Endothelial cell of umbilical vein (primary cell): ENCODE results near the gene EFS. TPM values are rescaled to one million over a fixed set of nuclear protein-coding genes. Genes with fewer than 3 reads are reported as not detected.

ENCODE experiments used
- BruUV-seq: library from RNA; stranded (reverse); fragments of 400-500 nt; replicated peaks from 2 replicates; lab custom pipeline; 2021; lab: Mats Ljungman, UMichigan
- CTCF ChIA-PET: fragments of 300-600, 350-600 bp; sonication (Branson Sonifier 250); formaldehyde crosslinking; loops from one replicate; lab custom pipeline; 2021; ENCODE audit warnings: antibody characterized with exemption, inconsistent platforms; lab: Charles Lee
- POLR2A ChIA-PET: fragments of 300-600, 350-600 bp; sonication (Branson Sonifier 250); formaldehyde crosslinking; loops from one replicate; lab custom pipeline; 2021; ENCODE audit warnings: antibody characterized with exemption, inconsistent platforms; lab: Charles Lee
- DNase-seq: peaks from one replicate; pipeline ENCODE4 v3.0.0-alpha.2; 2011; ENCODE audit warnings: low read depth, low spot score
- FAIRE-seq: peaks from 2 replicates; lab custom pipeline; 2011; peaks lifted over from hg19 to GRCh38; lab: Jason Lieb, UNC
- H2AFZ ChIP-seq: 2 replicates; pipeline ENCODE4 v1.6.0; 2012; ENCODE audit warnings: low read depth, low read length, control low read depth, inconsistent platforms
- H3K27ac ChIP-seq: 2 replicates; pipeline ENCODE4 v1.5.1; 2011; ENCODE audit warnings: low read depth, mild to moderate bottlenecking, control low read depth, low read length, moderate library complexity; ENCODE audit not compliant: insufficient read depth
- H3K27me3 ChIP-seq, 2 experiments: 2 replicates each; pipeline versions ENCODE4 v1.6.0 to v1.6.1; 2011; ENCODE audit warnings: low read length in 2 of 2, mixed read lengths in 1 of 2; ENCODE audit not compliant: control insufficient read depth in 2 of 2, insufficient read depth in 2 of 2
- H3K36me3 ChIP-seq, 2 experiments: 2 replicates in 1 of 2; 3 replicates in 1 of 2; pipeline ENCODE4 v1.5.1; 2011; ENCODE audit warnings: low read length in 2 of 2, mild to moderate bottlenecking in 1 of 2, moderate library complexity in 1 of 2; ENCODE audit not compliant: control insufficient read depth in 2 of 2, insufficient read depth in 2 of 2; ENCODE audit errors: extremely low read depth in 1 of 2
- H3K4me1 ChIP-seq: 3 replicates; pipeline ENCODE4 v1.5.1; 2011; ENCODE audit warnings: mild to moderate bottlenecking, low read length; ENCODE audit not compliant: control insufficient read depth, insufficient read depth; ENCODE audit errors: extremely low read depth
- H3K4me2 ChIP-seq: 2 replicates; pipeline ENCODE4 v1.6.1; 2011; ENCODE audit warnings: low read length, control low read depth, mixed read lengths; ENCODE audit not compliant: insufficient read depth
- H3K4me3 ChIP-seq, 3 experiments: fragments of 200-600 bp in 1 of 3; sonication (generic), shearing (Covaris generic) in 1 of 3; replicated peaks in 1 of 3; 2 replicates each; pipeline ENCODE4 v1.5.1; 2011 to 2016; ENCODE audit warnings: control low read depth in 3 of 3, low read length in 3 of 3, mild to moderate bottlenecking in 2 of 3, inconsistent platforms in 1 of 3, low read depth in 1 of 3, moderate library complexity in 1 of 3; ENCODE audit not compliant: insufficient read depth in 1 of 3
- H3K79me2 ChIP-seq: 2 replicates; pipeline ENCODE4 v1.6.0; 2012; ENCODE audit warnings: low read length, inconsistent platforms; ENCODE audit not compliant: control insufficient read depth, insufficient read depth
- H3K9ac ChIP-seq: replicated peaks from 2 replicates; pipeline ENCODE3; 2011; ENCODE audit warnings: low read length, control low read depth; ENCODE audit not compliant: insufficient read depth; ENCODE audit errors: extremely low read depth
- H3K9me1 ChIP-seq: replicated peaks from 3 replicates; pipeline ENCODE4 v1.6.0; 2011; ENCODE audit warnings: mild to moderate bottlenecking, low read length; ENCODE audit not compliant: control insufficient read depth, insufficient read depth; ENCODE audit errors: extremely low read depth
- H3K9me3 ChIP-seq: replicated peaks from 2 replicates; pipeline ENCODE4 v1.5.1; 2012; ENCODE audit warnings: low read length, inconsistent platforms; ENCODE audit not compliant: control insufficient read depth, insufficient read depth
- H4K20me1 ChIP-seq: replicated peaks from 2 replicates; pipeline ENCODE3; 2011; ENCODE audit warnings: mild to moderate bottlenecking, low read length; ENCODE audit not compliant: control insufficient read depth, insufficient read depth; ENCODE audit errors: extremely low read depth
- CTCF ChIP-seq, 2 donors: IDR thresholded peaks; 1 replicate in 1 of 2; 2 replicates in 1 of 2; pipeline ENCODE4 v1.5.1; 2011; ENCODE audit warnings: low read length in 2 of 2, mild to moderate bottlenecking in 2 of 2, moderate library complexity in 2 of 2, control low read depth in 1 of 2, inconsistent platforms in 1 of 2, low read depth in 1 of 2; ENCODE audit not compliant: insufficient read depth in 1 of 2; ENCODE audit errors: extremely low read depth in 1 of 2
- EZH2 ChIP-seq: IDR thresholded peaks from 2 replicates; pipeline ENCODE4 v1.6.1; 2012; ENCODE audit warnings: borderline replicate concordance, low read depth, mild to moderate bottlenecking, moderate library complexity, low read length, inconsistent platforms; ENCODE audit not compliant: severe bottlenecking
- FOS ChIP-seq: IDR thresholded peaks from 2 replicates; pipeline ENCODE4 v1.6.1; 2011; ENCODE audit warnings: mild to moderate bottlenecking, low read length, moderate library complexity, borderline replicate concordance; ENCODE audit not compliant: insufficient read depth
- GATA2 ChIP-seq: IDR thresholded peaks from 2 replicates; pipeline ENCODE4 v1.7.0; 2011; ENCODE audit warnings: low read depth, mild to moderate bottlenecking, moderate library complexity, mixed read lengths, low read length; ENCODE audit not compliant: insufficient read length, insufficient read depth
- JUN ChIP-seq: IDR thresholded peaks from 2 replicates; pipeline ENCODE4 v1.6.1; 2011; ENCODE audit warnings: borderline replicate concordance, low read depth; ENCODE audit not compliant: insufficient read length, insufficient read depth
- MAX ChIP-seq: IDR thresholded peaks from 2 replicates; pipeline ENCODE4 v1.6.1; 2011; ENCODE audit not compliant: insufficient read depth, insufficient read length
- MYC ChIP-seq: IDR thresholded peaks from one replicate; pipeline ENCODE4 v1.6.1; 2011; ENCODE audit warnings: mild to moderate bottlenecking, low read depth, low read length
- POLR2A ChIP-seq: IDR thresholded peaks from 2 replicates; pipeline ENCODE4 v1.6.1; 2012; ENCODE audit warnings: low read depth, mild to moderate bottlenecking, control low read depth, low read length
- POLR2AphosphoS5 ChIP-seq: IDR thresholded peaks from 2 replicates; pipeline ENCODE4 v1.6.1; 2012; ENCODE audit warnings: low read depth, mild to moderate bottlenecking, control low read depth, low read length, moderate library complexity; ENCODE audit not compliant: insufficient read depth
- dilution Hi-C: fragments of 300-500 bp; cut with MboI; formaldehyde crosslinking; loops from one replicate; pipeline ENCODE4 v1.15.0; 2019; ENCODE audit warnings: low sequenced_read_pairs; ENCODE audit not compliant: extremely low pct_ligation_motif_present
- intact Hi-C: fragments of 100-400 bp; cut with micrococcal nuclease; formaldehyde crosslinking; loops from one replicate; pipeline ENCODE4 v1.10.0; 2022
- polyA plus RNA-seq, 4 experiments: library from polyadenylated mRNA; depleted of rRNA in 3 of 4; stranded (reverse) in 3 of 4; unstranded in 1 of 4; fragments of >200 nt; gene quantifications; 2 replicates each; pipeline versions ENCODE4 v1.2.1 to v1.2.3, GENCODE V29; 2011 to 2012; ENCODE audit warnings: missing spikeins in 1 of 4
- total RNA-seq: library from RNA; stranded (reverse); gene quantifications from 2 replicates; pipeline ENCODE4 v1.2.3, GENCODE V29; 2021

Gene EFS
- total and polyA plus RNA-seq, 2 donors (not counting 3 experiments of a cell fraction or from before 2014, with no cell fraction given) = 0.03 to 0.13 TPM

- Histone ChIP-seq H3K79me2 (no peaks in the 10 kb centered on the region), H3K27ac (no peak overlapping the region), H3K9ac (no peak overlapping the region), H3K4me2 (no peak overlapping the region), H3K27me3 (no peaks in the 10 kb centered on the region), H2AFZ (no peak overlapping the region), H3K9me3 (no peaks in the 10 kb centered on the region), H3K4me1 (no peaks in the 10 kb centered on the region), H3K9me1 (no peaks in the 10 kb centered on the region), H4K20me1 (no peaks in the 10 kb centered on the region), H3K36me3 (no peaks in the 10 kb centered on the region), H3K4me3 (no peak overlapping the region)
- POLR2A ChIA-PET = no interaction called here
- no peak for FAIRE-seq
- dilution Hi-C loops (no loop called here), intact Hi-C loops (no loop called here)
- BruUV-seq = no TSS peak
- DNase-seq = no peak
- CTCF ChIA-PET = no interaction called here
- TF ChIP-seq POLR2A = no peak
- TF ChIP-seq MYC = no peak
- no peak for TF ChIP-seq FOS
- no peak for TF ChIP-seq MAX
- no peak for TF ChIP-seq POLR2AphosphoS5
- no peak for TF ChIP-seq CTCF (IDR thresholded peaks at IDR 0.05; ENCODE audit: extremely low read depth in 1 of 2, insufficient read depth in 1 of 2, low read depth in 1 of 2, low read length in 2 of 2)
- TF ChIP-seq EZH2 = no peak
- no peak for TF ChIP-seq GATA2
- TF ChIP-seq JUN = no peak
Observed at GRCh38 chr14:23402296-23403138, 37.5 kb upstream of the EFS start.
